Measurements from ENCODE around the gene EPS8.

- TF ChIP-seq CTCF (conservative IDR thresholded peaks at IDR 0.05) = no peak
- no peak for TF ChIP-seq EZH2 (IDR thresholded peaks at IDR 0.05; ENCODE audit: low read depth)
Measured at GRCh38 chr12:15583804-15584203, 205.4 kb downstream of the EPS8 start.

All from PC-9 (cell line).